Measurements from ENCODE around the gene FLVCR2.

FLVCR2 gene

DNA sequence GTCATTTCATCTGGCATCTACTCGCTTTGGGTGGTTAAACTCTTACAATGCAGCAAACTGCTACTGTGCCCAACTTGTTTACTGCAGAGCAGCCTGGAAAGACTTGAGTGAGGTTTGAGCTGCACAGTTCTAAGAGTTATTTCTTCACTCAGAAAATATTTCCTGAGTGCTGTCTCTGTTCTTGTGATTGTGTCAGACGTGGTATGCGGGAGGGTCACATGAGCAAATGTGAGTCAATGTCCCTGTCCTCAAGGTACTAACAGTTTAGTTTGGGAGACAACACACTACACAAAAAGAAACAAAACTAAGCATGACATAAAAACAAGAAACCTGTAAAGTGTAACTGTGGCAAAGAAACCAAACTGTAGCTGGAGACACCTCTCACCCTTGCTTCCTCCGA, 32.4 kb downstream of the FLVCR2 start:
- no peak for DNase-seq (ENCODE audit: low read depth)
- TF ChIP-seq, protein P1, sequence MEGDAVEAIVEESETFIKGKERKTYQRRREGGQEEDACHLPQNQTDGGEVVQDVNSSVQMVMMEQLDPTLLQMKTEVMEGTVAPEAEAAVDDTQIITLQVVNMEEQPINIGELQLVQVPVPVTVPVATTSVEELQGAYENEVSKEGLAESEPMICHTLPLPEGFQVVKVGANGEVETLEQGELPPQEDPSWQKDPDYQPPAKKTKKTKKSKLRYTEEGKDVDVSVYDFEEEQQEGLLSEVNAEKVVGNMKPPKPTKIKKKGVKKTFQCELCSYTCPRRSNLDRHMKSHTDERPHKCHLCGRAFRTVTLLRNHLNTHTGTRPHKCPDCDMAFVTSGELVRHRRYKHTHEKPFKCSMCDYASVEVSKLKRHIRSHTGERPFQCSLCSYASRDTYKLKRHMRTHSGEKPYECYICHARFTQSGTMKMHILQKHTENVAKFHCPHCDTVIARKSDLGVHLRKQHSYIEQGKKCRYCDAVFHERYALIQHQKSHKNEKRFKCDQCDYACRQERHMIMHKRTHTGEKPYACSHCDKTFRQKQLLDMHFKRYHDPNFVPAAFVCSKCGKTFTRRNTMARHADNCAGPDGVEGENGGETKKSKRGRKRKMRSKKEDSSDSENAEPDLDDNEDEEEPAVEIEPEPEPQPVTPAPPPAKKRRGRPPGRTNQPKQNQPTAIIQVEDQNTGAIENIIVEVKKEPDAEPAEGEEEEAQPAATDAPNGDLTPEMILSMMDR (IDR thresholded peaks at IDR 0.05; ENCODE audit: insufficient read depth, low read depth, low read length, missing control alignments) = no peak
- no peak overlapping the region for H3K4me3 ChIP-seq (ENCODE audit: low read depth, low read length)

DNA sequence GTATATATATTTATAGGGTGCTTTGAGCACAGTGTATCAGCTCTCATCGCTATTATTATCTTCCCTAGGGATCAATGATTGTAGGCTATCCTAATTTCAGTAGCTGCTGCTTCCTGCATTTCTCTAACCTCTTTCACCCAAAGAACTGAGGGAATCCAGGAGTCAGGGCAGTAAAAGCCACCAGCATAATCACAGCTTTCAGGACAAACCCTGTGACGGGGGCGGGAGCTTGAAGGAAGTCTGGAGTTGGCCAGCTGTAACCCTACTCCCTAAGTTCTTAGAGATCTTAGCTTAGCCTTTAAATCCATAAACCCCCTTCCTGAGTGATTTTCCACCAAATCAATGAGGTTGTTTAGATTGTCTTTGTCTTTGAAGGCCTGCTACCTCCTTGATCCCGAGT, 33.7 kb downstream of the FLVCR2 start:
- no peak for DNase-seq (ENCODE audit: low read depth)
- TF ChIP-seq, protein P1 (IDR thresholded peaks at IDR 0.05; ENCODE audit: insufficient read depth, low read depth, low read length, missing control alignments) = no peak
- H3K4me3 ChIP-seq (ENCODE audit: low read depth, low read length) = no peak overlapping the region

DNA sequence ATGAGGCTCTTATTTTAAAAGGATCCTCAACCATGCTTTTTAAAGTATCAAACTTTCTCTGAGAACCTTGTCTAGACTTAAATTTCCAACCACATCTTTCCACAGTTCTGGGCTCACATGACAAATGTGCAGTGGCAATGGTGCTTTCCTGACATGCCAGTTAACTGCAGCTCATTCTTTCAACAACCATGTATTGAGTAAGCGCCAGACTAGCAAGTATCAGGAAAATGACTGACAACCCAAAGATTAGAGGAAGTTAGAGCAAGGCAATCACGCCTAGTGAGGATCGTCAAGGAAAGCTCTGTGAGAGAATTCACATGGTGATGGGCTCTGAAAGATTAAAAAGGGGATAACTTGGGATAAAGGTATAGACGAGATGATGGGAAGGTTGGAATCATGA, 35.8 kb downstream of the FLVCR2 start:
- H3K4me3 ChIP-seq (ENCODE audit: low read depth, low read length) = no peak overlapping the region
- TF ChIP-seq, protein P1 (IDR thresholded peaks at IDR 0.05; ENCODE audit: insufficient read depth, low read depth, low read length, missing control alignments) = no peak
- no peak for DNase-seq (ENCODE audit: low read depth)

DNA sequence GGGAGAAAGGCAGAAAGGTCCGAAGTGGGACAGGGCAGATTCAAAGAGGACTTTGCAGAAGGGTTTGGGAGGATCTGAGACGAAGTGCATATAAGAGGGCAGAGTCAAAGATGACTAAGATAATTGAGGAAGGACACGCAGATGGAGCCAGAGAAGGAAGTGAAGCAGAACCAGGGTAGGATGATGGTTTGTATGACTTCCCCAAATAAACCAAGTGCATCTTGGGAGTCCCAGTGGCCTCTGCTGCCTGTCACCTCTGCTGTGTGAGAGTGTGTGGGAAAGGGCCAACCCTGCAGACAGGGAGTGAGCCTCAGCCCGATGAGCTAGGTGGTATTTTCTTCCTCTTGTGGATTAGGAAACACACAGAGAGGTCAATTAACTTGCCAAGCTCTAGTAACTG, 36.8 kb downstream of the FLVCR2 start:
- H3K4me3 ChIP-seq (ENCODE audit: low read depth, low read length) = no peak overlapping the region
- TF ChIP-seq, protein P1 (IDR thresholded peaks at IDR 0.05; ENCODE audit: insufficient read depth, low read depth, low read length, missing control alignments) = no peak
- DNase-seq (ENCODE audit: low read depth) = peak; percentile 5

DNA sequence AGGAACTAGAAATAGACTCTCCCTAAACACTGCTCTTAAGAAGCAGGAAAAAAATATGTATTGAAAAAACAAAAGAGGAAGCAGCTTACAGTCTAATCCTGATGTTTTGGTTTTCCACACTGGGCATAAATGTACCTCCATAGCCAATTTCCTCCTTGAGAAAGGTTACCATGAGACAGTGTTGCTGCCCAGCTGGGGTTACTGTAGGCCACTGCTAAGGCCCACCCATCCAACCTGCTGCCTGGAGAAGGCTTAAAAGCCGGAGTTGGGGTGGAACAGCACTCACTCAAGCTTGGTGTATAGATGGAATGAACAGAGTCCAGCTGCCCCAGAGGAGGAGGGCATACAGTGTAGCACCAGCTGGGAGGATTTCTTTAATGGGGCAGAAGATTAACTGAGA, 41.1 kb downstream of the FLVCR2 start:
- TF ChIP-seq, protein P1 (IDR thresholded peaks at IDR 0.05; ENCODE audit: insufficient read depth, low read depth, low read length, missing control alignments) = no peak
- DNase-seq (ENCODE audit: low read depth) = no peak

DNA sequence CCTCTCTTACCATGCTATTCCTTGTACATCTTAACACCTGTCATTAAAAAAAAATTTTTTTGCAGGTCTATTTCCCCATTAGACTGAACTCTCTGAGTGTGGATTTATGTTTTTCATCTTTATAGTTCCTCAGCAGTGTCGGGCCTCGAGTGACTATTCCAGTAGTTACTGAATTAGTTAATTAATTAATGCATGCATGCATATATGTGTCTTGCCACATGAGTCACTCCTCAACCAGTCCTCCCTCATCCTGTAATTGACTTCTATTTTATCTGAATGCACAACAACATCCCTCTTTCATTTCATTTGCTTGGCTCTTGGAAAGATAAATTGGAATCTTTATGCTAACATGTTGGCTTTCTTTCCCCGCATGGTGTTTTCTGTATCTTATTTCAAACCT, 46.6 kb downstream of the FLVCR2 start:
- H3K4me3 ChIP-seq (ENCODE audit: low read depth, low read length) = no peak overlapping the region
- TF ChIP-seq, protein P1 (IDR thresholded peaks at IDR 0.05; ENCODE audit: insufficient read depth, low read depth, low read length, missing control alignments) = no peak
- DNase-seq (ENCODE audit: low read depth) = no peak

More for the DNA sequence above, 41.1 kb downstream of the FLVCR2 start:
- no peak overlapping the region for H3K4me3 ChIP-seq (ENCODE audit: low read depth, low read length)

DNA sequence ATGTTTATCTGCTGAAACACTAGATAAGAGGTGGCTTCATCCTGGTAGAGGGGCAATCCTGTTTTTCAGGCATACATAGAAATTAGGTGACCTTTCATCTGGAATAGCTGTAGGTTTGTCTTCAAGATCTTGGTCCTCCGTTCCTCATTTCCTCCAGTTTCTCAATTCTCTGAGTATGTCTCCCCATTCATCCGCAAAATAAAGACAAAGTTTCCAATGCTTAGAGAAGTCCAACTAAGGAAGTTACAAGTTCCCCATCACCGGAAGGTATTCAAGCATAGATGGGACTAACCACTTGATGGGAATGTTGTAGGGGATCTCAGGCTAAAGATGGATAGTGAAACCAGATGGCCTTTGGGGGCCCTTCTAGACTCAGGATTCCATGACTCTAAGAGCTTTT, 48.0 kb downstream of the FLVCR2 start:
- H3K4me3 ChIP-seq (ENCODE audit: low read depth, low read length) = no peak overlapping the region
- TF ChIP-seq, protein P1 (IDR thresholded peaks at IDR 0.05; ENCODE audit: insufficient read depth, low read depth, low read length, missing control alignments) = no peak
- no peak for DNase-seq (ENCODE audit: low read depth)

Data from GM12865 (cell line).